ENCODE results near the gene FOXO3.
"Not testable (repeated sequence)": the region's sequence is repeated elsewhere in the genome, so short reads cannot be mapped to it uniquely, and the experiment has no call there.

DNA sequence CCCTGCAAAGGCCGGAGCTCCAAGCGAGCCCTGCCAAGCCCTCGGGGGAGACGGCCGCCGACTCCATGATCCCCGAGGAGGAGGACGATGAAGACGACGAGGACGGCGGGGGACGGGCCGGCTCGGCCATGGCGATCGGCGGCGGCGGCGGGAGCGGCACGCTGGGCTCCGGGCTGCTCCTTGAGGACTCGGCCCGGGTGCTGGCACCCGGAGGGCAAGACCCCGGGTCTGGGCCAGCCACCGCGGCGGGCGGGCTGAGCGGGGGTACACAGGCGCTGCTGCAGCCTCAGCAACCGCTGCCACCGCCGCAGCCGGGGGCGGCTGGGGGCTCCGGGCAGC is 561 bp downstream of the FOXO3 start:
- TF ChIP-seq, protein P1, sequence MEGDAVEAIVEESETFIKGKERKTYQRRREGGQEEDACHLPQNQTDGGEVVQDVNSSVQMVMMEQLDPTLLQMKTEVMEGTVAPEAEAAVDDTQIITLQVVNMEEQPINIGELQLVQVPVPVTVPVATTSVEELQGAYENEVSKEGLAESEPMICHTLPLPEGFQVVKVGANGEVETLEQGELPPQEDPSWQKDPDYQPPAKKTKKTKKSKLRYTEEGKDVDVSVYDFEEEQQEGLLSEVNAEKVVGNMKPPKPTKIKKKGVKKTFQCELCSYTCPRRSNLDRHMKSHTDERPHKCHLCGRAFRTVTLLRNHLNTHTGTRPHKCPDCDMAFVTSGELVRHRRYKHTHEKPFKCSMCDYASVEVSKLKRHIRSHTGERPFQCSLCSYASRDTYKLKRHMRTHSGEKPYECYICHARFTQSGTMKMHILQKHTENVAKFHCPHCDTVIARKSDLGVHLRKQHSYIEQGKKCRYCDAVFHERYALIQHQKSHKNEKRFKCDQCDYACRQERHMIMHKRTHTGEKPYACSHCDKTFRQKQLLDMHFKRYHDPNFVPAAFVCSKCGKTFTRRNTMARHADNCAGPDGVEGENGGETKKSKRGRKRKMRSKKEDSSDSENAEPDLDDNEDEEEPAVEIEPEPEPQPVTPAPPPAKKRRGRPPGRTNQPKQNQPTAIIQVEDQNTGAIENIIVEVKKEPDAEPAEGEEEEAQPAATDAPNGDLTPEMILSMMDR (conservative IDR thresholded peaks at IDR 0.05 in 1 of 2, IDR thresholded peaks at IDR 0.05 in 1 of 2; ENCODE audit: extremely low read depth in 1 of 2, insufficient read depth in 1 of 2, low read depth in 1 of 2, low read length in 2 of 2): not testable (repeated sequence)
- not testable (repeated sequence) for TF ChIP-seq EZH2 (IDR thresholded peaks at IDR 0.05; ENCODE audit: borderline replicate concordance, low read length)

Measured in mammary epithelial cell (primary cell).